ENCODE results near the gene ARL2.

Gene ARL2

GRCh38 chr11:65064847-65065240 is 50.9 kb downstream of the ARL2 start:
- Histone ChIP-seq H3K27me3 (replicated peaks) (no peaks in the 10 kb centered on the region), H3K4me3 (ENCODE audit: low read depth, low read length) (no peak overlapping the region), H3K36me3 (replicated peaks) (no peaks in the 10 kb centered on the region), H3K27ac (no peak overlapping the region)
- no peak for DNase-seq
- in situ Hi-C loops (cut with HindIII; ENCODE audit: low pct_ligation_motif_present, low sequenced_read_pairs), result no loop called here
- TF ChIP-seq CTCF (IDR thresholded peaks at IDR 0.05; ENCODE audit: low read depth, low read length, missing control alignments), result no peak

DNA sequence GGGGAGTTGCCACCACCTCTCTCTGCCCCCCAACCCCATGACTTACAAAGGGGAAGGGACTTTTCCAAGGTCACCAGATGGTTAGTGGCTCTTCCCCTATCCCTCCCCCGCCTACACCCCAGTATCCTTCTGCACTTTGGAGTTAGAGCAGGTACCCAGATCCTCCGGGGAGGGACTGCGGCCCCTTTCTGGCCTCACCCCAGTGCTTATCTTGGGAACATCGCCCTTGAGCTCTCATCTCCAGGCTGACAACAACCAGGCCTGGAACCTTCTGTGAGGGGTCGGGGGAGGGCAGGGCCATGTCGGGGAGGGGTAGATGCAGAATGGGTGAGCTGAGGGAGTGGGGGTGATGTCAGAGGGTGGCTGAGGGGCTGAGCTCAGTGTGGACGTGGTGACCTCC is 51.9 kb downstream of the ARL2 start:
- no peak overlapping the region for H3K27ac ChIP-seq
- no peaks in the 10 kb centered on the region for H3K36me3 ChIP-seq (replicated peaks)
- in situ Hi-C loops (cut with HindIII; ENCODE audit: low pct_ligation_motif_present, low sequenced_read_pairs), result no loop called here
- no peaks in the 10 kb centered on the region for H3K27me3 ChIP-seq (replicated peaks)
- no peak for TF ChIP-seq CTCF (IDR thresholded peaks at IDR 0.05; ENCODE audit: low read depth, low read length, missing control alignments)
- DNase-seq, result no peak
- H3K4me3 ChIP-seq (ENCODE audit: low read depth, low read length), result no peak overlapping the region

DNA sequence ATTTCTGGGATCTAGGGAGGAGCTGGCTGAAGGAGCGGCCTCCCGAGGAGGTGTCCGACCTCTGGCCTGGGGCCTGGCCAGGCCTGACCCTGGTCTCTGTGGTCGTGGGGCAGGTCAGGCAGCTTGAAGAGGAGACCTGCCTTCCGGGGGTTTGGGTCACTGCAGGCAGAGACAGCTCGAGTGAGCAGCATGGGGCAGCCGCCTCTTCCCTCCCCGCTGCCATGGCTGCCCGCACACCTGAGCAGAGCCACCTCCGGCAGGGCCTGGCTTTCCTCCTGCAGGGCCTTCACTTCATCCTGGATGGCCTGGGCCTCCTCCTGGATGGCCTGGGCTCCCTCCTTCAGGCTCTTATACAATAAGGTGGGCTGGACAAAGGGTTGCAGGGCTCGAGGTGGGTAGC is 52.4 kb downstream of the ARL2 start:
- DNase-seq, result no peak
- no peak overlapping the region for H3K27ac ChIP-seq
- H3K27me3 ChIP-seq (replicated peaks), result no peaks in the 10 kb centered on the region
- in situ Hi-C loops (cut with HindIII; ENCODE audit: low pct_ligation_motif_present, low sequenced_read_pairs), result no loop called here
- H3K4me3 ChIP-seq (ENCODE audit: low read depth, low read length), result no peak overlapping the region
- H3K36me3 ChIP-seq (replicated peaks), result no peaks in the 10 kb centered on the region
- no peak for TF ChIP-seq CTCF (IDR thresholded peaks at IDR 0.05; ENCODE audit: low read depth, low read length, missing control alignments)

DNA sequence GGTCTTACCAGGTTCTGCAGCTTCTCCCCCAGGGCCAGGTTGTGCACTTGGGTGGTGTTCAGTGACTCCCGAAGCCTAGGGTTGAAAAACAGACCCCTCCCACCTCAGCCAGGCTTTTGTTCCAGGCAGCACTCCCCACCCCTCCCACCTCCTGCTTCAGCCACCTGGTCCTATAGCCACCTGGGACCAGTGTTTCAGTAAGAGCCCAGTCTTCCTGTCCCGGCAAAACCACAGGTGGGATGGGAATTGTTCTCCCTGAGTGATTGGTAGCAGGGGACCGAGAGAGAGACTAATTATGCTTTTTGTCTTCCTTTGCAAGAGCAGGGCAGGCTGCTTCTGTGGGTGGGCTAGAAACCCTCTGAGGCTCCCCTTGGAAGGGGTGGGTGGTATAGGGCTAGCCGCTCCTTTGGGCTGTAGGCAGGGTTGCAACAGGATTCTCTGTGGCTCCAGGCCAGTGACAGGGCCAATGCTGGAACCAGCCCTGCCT is 52.9 kb downstream of the ARL2 start:
- Histone ChIP-seq H3K27ac (no peak overlapping the region), H3K4me3 (ENCODE audit: low read depth, low read length) (no peak overlapping the region), H3K27me3 (replicated peaks) (no peaks in the 10 kb centered on the region), H3K36me3 (replicated peaks) (no peaks in the 10 kb centered on the region)
- no peak for TF ChIP-seq CTCF (IDR thresholded peaks at IDR 0.05; ENCODE audit: low read depth, low read length, missing control alignments)
- DNase-seq, result no peak
- in situ Hi-C loops (cut with HindIII; ENCODE audit: low pct_ligation_motif_present, low sequenced_read_pairs), result no loop called here

DNA sequence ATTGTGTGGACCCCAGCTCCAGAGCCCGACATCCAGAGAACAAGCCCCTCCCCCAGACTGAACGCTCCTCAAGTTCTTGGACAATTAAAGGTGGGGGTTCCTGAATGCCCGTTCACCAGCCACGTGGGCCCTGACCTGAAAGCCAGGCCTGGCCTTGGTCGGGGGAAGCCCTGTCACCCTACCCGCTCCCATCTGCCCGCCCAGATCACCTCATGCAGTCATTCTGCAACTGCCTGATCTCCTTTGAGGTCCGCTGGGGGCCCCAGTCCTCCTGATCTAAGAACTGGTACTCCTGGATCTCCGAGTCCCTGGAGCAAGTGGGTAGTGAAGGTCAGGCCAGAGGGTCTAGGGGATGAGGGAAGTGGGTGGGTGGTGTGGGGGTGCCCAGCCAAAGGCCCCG is 53.5 kb downstream of the ARL2 start:
- H3K27ac ChIP-seq, result no peak overlapping the region
- no peaks in the 10 kb centered on the region for H3K27me3 ChIP-seq (replicated peaks)
- TF ChIP-seq CTCF (IDR thresholded peaks at IDR 0.05; ENCODE audit: low read depth, low read length, missing control alignments), result no peak
- in situ Hi-C loops (cut with HindIII; ENCODE audit: low pct_ligation_motif_present, low sequenced_read_pairs), result no loop called here
- H3K36me3 ChIP-seq (replicated peaks), result no peaks in the 10 kb centered on the region
- no peak overlapping the region for H3K4me3 ChIP-seq (ENCODE audit: low read depth, low read length)
- DNase-seq, result no peak

DNA sequence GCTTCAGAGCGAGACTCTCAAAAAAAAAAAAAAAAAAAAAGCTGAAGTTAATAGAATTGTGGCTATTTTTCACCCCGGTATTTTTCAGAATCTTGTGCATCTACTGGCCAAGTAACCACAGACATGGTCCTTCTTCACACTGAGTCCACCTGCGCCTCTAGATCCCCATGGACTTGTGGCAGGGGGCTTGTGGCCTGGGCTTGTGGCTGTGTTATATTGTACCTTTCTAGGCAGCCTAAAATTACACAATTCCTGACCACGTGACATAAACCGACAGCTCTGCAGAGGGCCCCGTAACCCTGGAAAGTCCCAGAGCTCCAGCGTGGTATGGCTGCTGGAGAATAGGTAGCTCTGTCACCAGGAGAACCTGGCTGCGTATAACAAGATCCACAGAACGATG is 55.3 kb downstream of the ARL2 start:
- Histone ChIP-seq H3K36me3 (replicated peaks) (no peaks in the 10 kb centered on the region), H3K4me3 (ENCODE audit: low read depth, low read length) (no peak overlapping the region), H3K27me3 (replicated peaks) (no peaks in the 10 kb centered on the region), H3K27ac (no peak overlapping the region)
- no peak for DNase-seq
- in situ Hi-C loops (cut with HindIII; ENCODE audit: low pct_ligation_motif_present, low sequenced_read_pairs), result no loop called here
- TF ChIP-seq CTCF (IDR thresholded peaks at IDR 0.05; ENCODE audit: low read depth, low read length, missing control alignments), result no peak
